ENCODE measurements around the gene OSBPL5.
"Not testable (repeated sequence)": the region's sequence is repeated elsewhere in the genome, so short reads cannot be mapped to it uniquely, and the experiment has no call there.

Gene OSBPL5

DNA sequence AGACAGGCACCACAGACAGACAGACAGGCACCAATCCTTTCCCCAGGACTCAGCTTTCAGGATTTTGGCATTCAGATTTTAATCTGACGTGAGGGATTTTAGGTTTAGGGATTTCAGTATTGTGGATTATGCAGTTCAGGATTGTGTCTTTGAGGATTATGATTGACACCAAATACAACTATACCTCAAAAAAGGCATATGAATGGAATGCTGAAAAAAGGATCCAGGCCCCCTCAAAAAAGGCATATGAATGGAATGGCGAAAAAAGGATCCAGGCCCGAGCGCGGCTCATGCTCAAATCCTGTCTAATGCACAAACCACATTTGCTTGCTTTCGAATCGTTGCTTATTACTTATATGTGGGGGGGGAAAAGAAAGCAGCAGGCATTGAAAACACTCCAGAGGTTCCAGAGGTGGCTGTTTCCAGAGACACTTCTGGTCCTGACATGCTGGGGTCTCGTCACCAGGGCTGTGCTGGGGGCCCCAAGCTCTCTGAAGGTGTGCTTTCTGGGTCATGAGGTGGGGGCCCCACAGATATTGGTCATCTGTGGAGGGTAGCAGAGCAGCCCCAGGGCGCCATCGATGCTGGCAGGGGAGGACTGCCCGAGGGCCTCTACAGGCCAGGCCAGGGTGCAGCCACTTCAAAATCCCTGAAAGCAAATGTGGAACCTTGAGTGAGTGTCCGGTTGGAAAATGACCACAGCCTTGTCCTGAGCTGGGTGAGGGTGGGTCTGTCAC lies 16.8 kb upstream of the OSBPL5 start:
- no peak for DNase-seq

DNA sequence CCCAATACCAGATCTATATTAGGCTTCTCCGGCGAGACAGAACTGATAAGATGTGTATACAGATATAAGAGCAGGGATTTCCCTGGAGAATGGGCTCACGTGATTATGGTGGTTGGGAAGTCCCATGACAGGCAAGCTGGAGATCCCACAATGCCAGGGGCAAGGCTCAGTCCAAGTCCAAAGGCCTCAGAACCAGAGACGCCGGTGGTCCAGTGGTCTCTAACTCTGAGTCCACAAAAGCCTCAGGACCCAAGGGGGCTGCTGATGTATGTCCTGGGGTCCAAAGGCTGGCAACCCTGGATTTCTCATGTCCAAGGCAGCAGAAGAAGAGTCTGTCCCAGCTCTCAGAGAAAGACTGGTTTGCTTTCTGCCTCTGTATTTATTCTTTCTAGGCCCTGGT lies 15.8 kb upstream of the OSBPL5 start:
- DNase-seq = no peak

DNA sequence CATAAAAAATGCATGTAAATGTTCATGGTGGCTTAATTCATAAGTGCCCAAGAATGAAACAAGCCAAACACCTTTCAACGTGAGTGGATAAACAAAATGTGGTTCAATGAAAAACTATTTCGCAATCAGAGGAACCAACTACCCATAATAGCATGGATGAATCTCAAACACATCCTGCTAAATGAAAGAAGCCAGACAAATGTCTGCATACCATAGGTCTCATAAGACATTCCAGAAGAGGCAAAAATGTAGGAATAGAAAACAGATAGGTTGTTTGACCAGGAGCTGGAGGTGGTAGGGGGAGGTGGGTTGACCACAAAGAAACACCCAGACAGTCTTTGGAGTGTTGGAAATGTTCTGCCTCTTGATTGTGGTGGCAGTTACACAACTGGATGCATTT lies 13.2 kb upstream of the OSBPL5 start:
- DNase-seq = no peak

DNA sequence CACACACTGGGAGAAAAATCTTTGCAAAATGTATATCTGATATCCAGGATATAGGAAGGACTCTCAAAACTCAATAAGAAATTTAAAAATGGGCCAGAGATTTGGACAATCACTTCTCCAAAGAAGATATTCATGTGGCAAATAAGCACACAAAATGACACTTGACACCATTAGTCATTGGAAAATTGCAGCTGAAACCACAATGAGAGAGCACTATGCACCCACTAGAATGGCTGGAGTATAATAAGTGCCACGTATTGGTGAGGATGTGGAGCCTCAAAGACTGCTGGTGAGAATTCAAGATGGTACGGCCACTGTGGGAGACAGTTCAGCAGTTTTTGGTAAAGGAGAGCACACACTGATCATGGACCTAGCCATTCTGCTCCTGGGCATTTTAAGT lies 12.8 kb upstream of the OSBPL5 start:
- no peak for DNase-seq

- DNase-seq = no peak
Measured at GRCh38 chr11:3176487-3176886, 11.4 kb upstream of the OSBPL5 start.

- DNase-seq = no peak
Measured at GRCh38 chr11:3175194-3175593, 10.1 kb upstream of the OSBPL5 start.

DNA sequence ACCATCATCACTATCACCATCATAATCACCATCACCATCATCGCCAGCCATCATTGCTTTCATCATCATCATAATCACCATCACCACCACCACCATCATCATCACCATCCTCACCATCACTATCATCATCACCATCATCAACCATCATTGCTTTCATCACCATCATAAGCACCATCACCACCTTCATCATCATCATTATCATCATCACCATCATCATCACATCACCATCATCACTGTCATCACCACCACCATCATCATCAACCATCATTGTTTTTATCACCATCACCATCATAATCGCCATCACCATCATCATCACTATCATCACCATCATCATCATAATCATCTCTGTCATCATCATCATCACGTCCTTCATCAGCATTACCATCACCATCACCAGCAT lies 9.3 kb upstream of the OSBPL5 start:
- DNase-seq = no peak

DNA sequence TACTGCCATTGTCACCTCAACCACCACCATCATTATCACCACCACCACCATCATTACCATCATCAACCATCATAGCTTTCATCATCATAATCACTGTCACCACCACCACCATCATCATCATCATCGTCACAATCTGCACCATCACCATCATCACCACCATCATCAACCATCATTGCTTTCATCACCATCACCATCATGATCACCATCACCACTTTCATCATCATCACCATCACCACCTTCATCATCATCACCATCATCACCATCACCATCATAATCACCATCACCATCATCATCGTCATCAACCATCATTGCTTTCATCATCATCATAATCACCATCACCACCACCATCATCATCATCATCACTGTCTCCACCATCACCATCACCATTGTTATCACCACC lies 8.7 kb upstream of the OSBPL5 start:
- DNase-seq = no peak

- DNase-seq = no peak
Measured at GRCh38 chr11:3171931-3172560, 6.9 kb upstream of the OSBPL5 start.

DNA sequence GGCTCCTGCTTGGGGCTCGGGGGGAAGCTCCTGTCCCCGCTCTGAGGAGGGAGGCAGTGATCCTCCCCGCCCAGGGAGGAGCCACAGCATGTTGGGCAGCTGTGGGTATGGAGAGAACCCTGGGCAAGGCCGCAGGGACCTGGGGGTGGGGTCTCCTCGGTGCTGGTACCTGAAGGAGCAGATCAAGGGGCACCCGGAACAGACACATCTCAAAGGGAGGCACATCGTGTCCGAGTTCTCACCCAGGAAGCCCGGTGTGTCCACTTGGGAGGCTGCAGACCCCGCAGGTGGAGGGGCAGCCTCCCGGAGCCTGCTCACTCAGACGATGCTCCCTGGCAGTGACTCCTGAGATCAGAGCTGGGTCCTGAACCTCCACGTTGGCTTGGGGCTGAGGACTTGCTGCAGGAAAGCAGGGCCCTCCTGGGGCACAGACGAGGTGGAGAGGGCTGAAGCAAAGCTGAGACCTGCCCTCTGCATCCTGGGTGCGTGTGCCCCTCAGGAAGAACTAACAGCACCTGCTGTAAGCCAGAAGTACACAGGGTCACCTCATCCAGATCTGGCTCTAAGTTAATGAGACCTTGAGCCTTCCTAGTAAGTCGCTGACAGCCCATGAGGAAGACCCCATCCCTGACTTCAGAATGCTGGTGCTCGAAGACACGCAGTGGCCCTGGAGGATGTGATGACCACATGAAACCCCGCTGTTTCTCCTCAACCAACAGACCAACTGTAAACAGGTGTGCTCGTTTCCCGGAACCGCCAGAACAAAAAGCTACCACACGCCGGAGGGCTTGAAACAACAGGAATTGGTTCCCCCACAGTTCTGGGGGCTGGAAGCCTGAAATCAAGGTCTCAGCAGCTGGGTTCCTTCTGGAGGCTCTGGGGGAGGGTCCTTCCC lies 5.9 kb upstream of the OSBPL5 start:
- no peak for DNase-seq

DNA sequence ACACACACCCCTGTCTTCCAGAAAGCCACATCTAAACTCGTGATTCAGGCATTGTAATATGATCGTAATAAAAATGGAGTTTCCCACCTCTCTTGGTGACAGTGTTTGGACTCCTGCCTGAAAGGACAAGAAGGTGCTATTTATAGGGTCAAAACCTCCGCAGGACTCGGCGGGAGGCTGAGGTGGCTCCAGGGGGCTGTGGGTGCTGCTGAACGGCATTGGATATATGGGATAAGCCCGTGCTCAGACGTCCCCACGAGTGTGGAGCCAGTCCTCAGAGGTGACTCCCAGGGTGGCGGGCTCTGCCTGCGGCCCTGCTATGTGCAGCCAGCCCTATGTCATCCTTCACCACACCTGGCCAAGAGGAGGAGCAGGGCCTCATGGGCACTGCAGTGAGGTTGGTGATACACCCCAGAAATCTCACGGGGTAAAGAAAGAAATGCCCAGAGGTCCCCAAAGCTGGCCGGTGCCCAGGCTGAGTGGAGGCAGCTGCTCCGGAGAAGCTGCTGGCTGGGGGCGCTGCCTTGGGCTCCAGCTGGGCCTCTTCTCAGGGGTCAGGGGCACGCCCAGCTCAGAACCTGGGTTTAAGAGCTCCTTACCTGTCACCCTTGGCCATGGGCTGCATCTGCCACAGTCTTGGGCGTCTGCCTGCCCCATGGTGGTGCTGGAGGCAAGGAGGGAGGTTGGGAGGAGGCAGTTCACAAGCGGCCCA lies 5.1 kb upstream of the OSBPL5 start:
- DNase-seq = no peak

GRCh38 chr11:3169255-3170043 lies 4.3 kb upstream of the OSBPL5 start:
- no peak for DNase-seq

DNA sequence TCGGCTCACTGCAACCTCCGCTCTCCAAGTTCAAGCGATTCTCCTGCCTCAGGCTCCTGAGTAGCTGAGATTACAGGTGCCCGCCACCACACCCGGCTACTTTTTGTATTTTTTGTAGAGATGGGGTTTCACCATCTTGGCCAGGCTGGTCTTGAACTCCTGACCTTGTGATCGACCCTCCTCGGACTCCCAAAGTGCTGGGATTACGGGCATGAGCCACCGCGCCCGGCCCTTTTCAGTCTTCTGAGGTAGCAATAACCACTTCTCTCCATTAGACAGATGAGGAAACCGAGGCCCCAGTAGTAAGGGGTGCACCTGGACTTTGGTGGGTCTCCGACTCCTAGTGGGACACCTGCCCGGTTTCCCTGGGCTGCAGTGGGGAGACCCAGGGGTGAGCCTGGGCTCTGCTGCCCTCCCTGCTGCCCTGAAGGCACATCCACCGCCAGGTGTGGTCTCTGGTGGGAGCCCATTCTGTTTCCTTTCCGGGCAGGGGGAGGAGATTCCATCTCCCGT lies 3.7 kb upstream of the OSBPL5 start:
- not testable (repeated sequence) for DNase-seq

- DNase-seq = no peak
Measured at GRCh38 chr11:3167143-3168119, 2.3 kb upstream of the OSBPL5 start.

DNA sequence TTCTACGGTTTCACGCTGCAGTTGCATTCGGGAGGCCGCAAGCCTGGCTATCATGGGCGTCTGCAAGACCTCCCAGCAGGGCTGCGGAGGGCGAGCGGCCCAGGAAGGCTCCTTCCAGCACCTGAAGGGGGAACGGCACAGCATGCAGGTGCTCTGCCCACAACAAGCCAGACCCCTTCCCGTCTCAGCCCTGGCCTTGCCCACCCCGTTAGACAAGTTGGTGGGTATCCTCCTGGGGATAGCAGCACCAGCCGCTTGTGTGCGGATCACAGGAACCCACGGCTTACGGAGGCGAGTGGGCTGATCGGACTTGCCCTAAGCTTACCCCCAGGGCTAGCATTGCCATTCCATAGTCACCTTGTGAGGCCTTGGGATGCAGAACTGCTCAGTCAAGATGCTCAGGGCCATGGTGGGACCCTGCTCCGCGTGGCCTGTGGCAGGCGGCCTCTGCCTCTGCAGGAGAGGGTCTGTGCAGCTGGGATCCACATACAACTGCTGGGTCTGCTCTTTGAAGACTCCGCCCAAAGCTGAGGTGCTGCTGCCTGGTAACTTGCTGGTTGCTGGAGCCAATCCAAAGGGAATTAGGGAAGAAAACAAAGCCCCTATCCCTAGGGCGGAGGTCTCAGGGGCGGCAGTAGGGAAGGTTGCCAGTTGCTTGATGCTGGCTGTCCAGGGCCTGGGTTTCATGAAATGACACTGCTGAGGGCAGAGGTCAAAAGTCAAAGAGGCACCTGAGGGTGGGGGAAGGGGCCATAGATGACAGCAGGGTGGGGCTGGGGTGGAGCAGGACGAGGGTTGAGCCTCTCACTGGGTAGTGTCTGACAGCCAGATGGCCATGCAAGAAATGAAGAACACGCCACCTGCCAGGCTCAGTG lies 1.4 kb upstream of the OSBPL5 start:
- DNase-seq = no peak

DNA sequence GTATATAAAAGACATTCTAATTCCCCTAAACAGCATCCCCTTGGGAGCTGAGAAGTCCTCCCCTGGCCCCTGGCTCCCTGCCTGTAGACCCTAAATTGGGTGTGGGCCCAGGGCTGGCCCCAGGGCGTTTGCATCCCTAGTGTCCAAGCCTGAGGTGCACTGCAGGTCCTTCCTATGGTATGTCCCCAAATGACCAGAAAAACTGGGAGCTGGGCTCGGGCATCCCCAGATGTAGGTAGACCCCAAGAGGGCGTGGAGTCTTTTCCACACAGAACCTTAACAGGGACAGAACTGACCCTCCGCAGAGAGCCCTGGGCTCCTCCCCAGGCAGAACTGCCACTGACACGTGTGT lies 782 bp upstream of the OSBPL5 start:
- DNase-seq = no peak

- DNase-seq = no peak
Measured at GRCh38 chr11:3164552-3165151, 458 bp downstream of the OSBPL5 start.

DNA sequence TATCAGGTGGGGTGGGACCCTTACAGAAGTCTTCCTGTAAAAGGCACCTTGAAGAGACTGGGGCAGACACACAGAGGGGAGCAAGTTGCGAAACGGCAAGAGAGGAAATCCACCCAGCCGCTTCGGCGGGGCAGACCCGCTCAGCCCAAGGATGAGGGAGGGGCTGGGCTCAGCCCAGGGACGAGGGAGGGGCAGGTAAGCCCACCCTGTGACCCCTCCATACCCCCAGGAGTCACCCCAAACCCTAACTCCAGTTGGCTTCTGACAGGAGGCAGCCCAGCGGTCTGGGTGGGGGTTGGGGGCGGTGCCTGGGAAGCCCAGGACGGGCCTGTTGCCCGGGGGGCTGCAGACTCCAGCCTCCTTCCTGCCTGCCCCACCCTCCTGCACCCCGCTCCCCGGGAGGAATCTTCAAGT lies 965 bp downstream of the OSBPL5 start:
- no peak for DNase-seq

DNA sequence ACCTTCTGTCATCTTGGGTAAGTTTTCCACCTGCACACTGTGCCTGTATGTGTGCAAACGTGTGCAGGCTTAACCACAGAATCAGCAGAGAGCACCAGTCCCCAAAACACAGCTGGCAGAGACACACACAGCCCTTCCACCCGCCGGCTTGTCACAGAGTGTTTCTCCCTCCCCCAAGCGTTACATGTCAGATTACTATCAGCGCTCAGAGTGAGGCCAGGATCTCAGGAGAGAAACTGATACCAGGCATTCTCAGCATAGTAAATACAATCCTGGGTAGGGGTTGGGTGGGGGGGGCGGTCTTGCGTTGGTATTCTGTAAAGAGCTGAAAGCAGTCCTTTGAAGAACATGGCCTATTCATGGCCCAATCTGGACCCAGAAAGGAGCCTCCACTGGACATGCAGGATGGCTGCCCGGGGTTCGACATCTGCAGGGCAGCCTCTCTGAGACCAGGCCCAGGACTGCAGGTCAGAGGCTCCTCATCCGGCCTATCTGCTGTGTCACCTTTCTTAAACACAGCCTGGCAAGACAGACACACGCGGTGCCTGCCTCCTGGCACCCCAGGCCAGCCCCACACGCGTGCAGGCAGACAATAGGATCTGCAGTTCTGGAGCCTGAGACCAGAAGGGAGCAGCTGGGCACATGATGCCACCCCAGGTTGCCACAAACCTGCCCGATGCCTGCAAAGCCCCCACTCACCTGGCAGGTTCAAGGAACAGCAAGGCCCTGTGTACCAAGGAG lies 1.7 kb downstream of the OSBPL5 start:
- DNase-seq = no peak

Data from NCI-H446 treated with DMSO at 0.1 percent for 48 hours (cell line).